ENCODE results near the gene WFIKKN2.

DNA sequence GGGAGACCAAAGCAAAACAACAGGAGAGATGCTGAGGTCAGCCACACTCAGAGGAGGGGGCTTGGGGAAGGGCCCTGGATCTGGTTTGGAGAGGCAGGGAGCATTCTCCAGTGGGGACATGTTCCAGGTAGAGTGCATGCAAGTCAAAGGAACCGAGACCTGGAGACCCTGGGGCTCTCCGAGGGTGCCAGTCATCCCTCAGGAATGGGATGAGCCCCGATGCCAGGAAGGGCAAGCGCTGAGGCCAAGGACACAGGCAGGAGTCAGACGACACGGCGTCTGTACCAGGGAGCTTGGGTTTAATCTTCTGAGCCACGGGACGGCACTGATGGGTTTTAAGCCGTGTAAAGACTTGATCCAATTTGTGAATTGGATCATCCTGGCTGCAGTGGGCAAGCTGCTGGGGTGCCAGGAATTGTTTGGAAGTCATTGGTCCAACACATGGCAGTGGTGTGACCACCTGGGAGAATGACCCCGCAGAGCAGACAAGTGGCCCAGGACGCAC lies 35.1 kb upstream of the WFIKKN2 start:
- TF ChIP-seq, protein P1, sequence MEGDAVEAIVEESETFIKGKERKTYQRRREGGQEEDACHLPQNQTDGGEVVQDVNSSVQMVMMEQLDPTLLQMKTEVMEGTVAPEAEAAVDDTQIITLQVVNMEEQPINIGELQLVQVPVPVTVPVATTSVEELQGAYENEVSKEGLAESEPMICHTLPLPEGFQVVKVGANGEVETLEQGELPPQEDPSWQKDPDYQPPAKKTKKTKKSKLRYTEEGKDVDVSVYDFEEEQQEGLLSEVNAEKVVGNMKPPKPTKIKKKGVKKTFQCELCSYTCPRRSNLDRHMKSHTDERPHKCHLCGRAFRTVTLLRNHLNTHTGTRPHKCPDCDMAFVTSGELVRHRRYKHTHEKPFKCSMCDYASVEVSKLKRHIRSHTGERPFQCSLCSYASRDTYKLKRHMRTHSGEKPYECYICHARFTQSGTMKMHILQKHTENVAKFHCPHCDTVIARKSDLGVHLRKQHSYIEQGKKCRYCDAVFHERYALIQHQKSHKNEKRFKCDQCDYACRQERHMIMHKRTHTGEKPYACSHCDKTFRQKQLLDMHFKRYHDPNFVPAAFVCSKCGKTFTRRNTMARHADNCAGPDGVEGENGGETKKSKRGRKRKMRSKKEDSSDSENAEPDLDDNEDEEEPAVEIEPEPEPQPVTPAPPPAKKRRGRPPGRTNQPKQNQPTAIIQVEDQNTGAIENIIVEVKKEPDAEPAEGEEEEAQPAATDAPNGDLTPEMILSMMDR (IDR thresholded peaks at IDR 0.05), result no peak
- no peak for TF ChIP-seq POLR2A (IDR thresholded peaks at IDR 0.05)
